GM19043 (cell line): ENCODE measurements around the gene TMEM178B.
"Not testable (repeated sequence)": the region's sequence is repeated elsewhere in the genome, so short reads cannot be mapped to it uniquely, and the experiment has no call there.

ENCODE experiments used
- ATAC-seq: cut with Tn5 transposase; IDR thresholded peaks from one replicate; pipeline ENCODE4 v1.9.1; 2021; ENCODE audit warnings: low read depth; ENCODE audit not compliant: unreplicated experiment

Gene TMEM178B

DNA sequence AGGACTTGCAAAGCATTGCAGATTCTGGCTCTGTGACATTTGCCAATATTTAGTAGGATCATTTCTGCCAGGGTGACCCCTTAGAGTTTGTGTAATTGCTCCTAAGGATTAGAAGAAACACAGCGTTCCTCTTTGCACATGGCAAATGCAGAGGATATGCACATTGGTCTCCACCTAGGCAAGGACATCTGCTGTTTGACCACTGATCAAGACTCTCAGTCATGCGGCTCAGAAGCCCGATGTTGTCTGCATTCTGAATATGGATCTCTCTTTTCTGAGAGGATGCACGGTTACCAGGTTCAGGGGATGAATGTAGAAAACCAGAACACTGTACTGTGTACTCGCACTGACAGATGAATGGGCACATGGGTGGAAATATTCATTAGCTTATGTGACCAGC, 296.8 kb downstream of the TMEM178B start:
- no peak for ATAC-seq

DNA sequence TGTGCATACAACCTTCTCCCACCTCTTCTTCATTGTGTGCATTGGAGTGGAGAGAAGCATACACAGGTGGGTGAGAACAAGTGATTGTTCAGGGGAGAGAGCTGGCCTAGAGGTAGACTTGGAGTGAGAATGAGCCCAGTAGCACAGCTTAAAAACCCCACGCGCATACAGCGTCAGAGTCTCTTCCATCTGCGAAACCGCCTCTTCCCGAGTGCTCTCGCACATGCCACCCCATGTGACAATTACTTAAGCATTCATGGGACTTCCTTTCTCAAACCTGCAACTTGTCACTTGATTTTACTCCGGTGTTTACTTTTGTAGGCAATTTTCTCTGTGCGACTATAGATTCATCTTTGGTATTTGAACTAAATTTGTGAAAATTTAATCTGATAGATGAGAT, 300.6 kb downstream of the TMEM178B start:
- ATAC-seq: no peak

DNA sequence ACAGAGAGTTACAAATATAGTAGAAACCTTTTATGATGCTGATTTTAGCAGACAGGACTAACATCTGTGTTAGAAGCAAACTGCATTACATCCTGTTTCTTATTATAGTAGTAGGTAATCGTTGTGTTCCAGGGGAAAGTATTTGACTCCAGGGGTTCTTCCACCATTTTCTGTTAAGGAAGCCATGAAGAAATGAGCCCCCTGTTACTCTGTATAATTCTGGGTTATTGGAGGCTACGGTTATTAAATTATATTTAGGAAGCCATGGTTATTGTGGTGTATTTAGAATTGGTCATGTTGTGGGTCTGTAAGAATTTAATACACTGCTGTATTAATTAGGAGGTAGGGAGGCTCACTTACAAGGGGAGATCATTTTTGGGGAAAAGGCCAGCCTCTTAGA, 301.6 kb downstream of the TMEM178B start:
- ATAC-seq: no peak

DNA sequence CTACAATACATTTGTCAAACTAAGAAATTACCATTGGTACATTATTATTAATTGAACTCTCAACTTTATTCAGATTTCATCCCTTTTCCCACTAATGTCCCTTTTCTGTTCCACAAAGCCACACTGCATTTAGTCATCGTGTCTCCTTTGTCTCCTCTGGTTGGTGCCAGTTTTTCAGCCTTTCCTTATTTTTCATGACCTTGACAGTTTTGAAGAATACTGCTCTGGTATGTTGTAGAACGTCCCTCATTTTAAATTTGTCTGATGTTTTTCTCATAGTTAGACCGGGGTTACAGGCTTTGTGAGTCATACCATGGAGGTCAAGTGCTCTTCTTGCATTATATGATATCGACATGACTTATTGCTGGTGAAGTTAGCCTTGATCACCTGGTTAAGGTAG, 304.0 kb downstream of the TMEM178B start:
- no peak for ATAC-seq

DNA sequence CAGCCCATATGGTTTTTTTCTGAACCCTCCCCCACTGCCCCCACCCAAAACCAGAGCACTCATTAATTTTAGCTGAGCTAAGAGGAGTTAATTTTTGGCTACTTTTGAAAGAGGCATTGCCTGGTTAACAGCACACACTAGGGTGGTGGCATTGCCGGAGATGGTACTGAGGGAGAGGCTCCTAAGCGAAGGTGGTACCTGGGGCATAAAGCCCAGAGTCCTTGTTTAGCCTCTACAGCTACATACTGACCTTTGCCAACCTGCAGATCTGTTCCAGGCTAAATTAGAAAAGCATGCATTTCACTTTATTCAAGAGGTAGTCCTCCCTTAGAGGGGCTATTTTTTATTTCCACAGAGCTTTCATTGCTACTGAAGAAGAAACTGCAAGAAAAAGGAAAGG, 304.5 kb downstream of the TMEM178B start:
- ATAC-seq: no peak

DNA sequence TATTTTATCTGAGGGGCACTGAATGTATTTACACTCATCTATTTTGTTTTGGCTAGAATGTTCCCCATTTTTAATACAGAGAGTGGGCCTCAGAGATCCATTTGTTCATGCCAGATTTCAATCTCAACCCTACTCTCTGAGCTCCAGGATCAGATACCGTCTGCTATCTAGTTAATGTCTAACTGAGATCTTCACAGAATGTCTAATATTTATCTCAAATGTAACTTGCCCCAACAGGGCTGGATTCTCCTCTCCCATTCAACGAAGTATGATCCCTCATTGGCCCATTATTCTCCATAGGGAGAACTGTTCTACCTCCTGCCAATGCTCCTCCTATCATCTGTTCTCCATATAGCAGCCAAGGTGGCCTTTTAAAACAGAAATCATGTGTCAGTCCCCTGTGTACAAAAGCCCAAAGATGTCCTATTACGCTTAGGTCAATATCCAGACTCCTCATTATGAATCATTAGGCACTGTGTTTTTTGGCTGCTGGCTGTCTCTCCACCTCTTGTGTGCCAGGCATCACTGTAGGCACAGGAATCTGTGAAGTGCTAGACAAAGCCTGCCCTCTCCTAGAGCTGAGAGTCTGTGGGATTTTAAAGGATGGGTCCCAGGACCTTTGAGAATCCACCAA, 308.0 kb downstream of the TMEM178B start:
- ATAC-seq: no peak

DNA sequence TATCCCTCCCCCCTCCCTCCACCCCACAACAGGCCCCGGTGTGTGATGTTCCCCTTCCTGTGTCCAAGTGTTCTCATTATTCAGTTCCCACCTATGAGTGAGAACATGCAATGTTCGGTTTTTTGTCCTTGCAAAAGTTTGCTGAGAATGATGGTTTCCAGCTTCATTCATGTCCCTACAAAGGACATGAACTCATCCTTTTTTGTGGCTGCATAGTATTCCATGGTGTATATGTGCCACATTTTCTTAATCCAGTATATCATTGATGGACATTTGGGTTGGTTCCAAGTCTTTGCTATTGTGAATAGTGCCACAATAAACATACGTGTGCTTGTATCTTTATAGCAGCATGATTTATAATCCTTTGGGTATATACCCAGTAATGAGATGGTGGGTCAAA, 309.5 kb downstream of the TMEM178B start:
- not testable (repeated sequence) for ATAC-seq

DNA sequence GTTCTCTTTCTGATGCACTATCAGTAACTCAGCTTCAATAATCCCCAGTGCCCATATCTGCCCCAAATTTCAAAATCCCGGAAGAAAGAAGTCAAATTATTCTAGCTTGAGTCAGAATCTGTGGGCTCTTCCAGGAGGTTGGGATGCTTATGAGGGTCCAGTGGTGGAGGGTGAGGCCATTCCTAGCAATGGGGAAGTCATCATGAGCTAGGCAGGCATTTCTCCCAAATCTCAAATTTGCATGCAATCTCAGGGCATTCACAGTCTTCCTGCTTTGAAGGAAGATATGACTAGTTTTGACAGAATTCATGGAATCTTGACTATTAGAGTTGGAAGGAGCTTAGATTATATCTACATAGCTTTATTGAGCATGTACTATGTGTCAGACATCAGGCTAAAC, 313.0 kb downstream of the TMEM178B start:
- no peak for ATAC-seq

DNA sequence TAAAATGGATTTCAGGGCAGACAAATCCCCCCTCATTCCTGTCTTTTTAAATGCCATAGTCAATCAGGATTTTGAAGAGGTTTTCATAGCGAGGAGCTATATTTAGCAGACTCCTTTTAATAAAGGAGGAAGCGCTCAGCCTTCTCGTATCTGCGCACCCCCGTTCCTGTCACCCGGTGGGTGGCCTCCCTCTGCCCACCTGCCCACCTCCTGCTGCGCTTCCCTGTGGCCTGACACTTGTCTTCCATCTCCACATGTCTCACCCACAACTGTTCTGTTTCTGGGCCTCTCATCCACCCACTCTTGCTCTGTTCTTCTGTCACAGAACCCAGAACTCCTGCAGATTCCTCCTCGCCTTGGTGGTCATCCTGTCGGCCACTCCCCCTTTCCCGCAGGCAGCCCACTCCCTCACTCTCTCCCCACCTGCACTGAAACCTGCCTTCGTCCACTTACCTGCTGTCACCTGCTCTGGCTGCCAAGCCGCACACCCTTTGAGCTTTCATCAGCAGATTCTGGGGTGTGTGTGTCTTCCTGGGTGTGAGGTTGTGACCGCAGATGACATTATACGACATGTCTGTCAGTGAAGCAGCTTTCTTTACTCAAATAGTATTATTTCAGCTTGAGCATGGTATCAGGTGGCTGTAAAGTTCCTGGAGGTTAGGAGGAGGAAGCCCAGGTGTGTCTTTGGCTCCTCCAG, 313.8 kb downstream of the TMEM178B start:
- ATAC-seq: no peak

DNA sequence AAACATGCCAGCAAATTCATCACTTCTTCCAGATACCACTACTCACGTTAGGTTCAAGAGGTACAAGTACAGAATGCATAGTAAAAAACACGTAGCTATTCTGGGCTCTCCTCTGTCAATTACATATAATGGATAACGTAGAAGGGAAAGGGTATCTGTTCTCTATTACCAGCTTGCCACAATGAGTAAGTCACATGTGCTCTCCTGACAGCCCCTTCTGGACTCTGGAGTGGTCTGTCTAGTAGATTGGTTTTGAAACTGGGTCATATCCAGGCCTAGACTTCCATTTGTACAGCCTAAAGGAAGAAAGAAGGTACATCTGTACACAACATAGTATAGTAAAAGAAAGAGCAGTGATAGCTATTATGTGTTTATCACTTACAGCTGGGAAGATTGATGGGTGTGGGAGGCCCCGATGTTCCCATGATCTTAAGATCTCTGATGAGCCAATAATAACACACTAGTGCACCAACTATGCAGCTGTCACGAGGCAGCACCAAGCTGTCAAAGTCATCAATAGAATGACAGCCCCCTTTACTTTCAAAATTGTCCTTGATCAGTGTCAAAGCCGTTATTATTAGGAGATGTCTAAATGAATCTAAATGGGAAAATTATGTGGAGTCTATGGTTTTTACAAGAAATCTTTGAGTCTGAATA, 315.4 kb downstream of the TMEM178B start:
- ATAC-seq: no peak

DNA sequence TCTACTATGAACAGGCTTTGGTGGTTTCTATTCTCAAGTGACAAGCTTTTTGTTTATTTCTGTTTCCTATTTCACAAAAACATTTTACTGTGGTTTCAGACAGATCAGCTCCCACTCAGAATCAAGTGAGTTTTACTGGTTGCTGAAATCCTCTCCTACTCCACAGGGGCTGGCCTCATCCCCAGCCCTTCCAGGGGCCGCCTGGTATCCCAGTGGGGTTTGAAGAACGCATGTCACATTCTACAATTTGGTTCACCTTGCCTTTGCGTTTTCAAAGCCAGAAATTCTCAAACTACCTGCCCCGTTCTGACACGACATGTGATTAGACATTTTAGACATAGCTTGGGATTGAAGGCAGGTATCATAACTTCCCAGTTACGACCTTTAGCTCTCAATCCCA, 316.5 kb downstream of the TMEM178B start:
- no peak for ATAC-seq

DNA sequence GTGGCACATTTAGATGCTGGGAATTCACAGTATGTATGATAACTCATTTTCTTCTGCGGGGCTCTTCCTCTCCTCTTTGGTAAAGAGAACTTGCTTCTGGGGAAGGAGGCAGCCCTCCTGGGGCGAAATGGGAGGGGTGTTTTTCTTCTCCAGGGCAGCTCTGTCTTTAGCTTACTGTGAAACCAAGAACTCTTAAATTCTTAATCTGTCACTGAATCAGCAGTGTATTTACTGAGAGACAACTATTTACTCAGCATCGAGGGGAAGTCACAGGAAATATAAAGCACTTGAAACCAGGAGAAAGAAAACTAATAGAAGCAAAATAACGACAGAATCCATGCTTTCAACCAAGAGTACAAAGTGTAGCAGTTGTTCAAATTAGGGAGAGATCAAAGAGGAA, 319.2 kb downstream of the TMEM178B start:
- ATAC-seq: no peak

DNA sequence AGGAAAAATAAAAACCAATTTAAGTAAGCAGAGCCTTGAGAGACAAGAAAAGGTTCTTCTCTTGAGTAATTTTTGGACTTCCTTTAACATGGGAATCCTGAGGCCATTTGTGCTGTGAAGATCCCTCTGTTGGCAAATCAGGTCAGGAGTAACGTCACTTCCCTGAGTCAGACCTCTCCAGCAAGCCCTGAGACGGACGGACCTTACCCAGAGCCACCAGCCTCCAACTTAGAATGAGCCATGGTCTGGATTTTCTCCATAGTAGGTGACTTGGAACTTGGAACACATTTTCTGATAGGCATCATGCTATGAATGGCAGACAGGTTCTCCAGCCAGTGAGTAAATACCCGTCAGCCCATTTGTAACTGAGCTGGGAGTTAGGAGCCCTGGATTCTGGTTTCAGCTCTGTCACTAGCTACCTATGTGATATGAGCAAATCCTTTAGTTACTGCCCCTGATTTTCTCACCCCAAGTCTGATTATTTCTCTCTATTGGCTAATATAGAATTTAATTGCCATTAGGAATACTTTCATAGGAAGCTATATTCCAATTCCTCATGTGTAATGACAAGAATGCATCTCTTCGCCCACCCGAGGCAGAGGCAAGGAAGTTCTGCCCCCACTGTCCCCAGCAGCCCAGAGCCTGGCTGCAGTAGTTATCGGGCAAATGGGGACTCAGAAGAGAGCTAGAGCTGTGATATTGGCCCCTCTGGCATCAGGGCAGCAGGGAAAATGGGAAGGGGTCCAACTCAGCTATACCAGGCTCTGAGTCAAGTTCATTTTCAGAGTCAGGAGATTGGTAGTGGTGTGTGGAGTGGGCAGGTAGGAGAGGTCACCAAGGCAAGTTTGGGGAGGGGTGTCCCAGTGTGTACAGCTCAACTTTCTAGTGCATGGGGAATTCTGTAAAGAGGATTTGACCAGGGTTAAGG, 323.6 kb downstream of the TMEM178B start:
- ATAC-seq: no peak

DNA sequence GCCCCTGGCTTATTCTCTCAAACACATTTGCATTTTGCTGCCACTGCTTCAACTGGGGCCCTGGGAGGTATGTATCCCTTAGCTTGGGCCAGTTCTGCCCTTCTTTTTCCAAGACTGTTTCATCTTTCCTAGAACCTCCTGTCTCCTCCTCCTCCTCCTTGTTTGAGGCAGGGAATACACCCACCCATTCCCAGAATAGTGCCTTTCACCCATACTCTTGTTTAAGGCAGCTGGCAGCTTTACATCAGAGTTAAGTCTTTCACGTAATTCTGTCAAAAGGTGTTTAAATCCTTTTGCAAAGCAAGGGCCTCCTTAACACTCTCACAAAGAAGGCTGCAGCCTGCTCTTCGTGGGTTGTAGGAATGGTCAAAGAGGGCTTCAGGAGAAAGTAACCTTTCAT, 326.5 kb downstream of the TMEM178B start:
- no peak for ATAC-seq

DNA sequence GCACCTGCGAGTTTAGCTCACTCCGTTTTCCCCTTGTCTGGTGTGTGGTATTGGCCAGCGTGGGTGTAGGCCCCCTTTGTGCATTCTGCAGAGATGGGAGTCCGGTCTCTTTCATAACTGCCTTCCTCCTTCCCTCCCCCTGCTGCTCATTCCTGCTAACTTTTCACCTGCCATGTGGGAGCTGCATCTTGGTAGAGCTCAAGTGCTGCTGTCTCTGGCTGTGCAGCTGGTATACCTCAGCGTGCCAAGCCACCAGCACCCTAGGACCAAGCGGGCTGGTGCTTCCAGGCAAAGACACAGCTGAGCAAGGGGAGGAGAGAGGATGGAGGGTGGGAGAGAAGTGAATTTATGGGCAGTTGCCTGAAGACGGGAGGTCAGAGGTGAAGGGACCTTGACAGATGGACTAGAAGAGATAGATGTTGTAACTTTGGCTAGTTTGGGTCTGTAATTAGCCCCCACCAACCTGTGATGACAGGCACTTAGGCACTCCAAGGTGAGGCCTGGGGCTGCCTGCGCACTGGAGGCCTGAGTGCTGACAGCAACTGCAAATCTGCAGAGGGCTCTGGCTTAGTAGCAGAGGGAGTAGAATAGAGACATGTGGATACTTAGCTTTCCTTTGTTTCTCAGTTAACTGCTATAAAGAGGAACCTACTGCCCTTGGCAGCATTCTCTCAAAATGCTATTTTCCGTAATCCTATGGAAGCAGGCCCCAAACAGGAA, 328.6 kb downstream of the TMEM178B start:
- ATAC-seq: no peak

DNA sequence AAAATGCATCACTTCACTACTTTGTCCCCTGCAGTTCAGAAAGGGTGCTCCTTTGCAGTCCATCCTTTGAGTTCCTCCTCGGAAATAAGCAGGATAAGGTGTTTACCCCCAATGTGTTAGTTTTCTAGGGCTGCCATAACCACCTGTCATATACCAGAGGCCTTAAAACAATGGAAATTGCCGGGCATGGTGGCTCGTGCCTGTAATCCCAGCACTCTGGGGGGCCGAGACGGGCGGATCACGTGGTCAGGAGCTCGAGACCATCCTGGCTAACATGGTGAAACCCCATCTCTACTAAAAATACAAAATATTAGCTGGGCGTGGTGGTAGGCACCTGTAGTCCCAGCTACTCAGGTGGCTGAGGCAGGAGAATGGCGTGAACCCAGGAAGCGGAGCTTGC, 330.0 kb downstream of the TMEM178B start:
- ATAC-seq: not testable (repeated sequence)

DNA sequence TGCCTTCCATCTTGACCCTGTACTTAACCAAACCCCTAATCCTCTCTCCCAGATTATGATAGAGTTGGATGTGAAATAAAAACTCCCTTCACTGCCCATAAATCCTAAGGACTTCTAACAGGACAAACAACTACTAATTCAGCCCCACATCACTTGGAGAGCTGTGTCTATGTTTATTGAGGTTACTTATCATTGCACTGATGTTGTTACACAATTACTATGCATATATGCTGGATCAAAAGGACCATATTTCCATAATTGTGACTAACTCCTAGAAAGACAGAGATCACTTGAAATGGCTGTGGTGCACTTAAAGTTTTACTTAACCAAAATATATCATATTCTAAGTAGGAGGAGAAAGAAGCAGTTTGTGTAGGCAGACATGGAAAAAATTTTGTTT, 332.5 kb downstream of the TMEM178B start:
- no peak for ATAC-seq

DNA sequence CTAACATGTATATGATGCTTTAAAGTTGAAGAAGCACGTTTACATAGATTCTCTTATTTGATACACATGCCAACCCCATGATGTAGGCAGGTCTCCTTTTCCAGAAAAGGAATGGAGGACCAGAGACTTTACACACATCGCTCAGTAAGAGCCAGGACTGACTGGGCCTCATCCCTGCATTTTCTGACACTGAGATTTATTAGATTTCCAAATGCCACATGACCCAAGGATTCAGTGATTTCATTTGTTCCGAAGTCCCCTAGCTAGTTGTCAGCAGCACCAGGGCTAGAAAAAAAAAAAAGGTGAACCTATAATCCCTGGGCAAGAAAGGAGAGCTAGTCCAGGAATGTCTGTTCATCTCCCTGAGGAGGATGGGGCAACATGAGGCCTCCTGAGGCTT, 334.0 kb downstream of the TMEM178B start:
- no peak for ATAC-seq

DNA sequence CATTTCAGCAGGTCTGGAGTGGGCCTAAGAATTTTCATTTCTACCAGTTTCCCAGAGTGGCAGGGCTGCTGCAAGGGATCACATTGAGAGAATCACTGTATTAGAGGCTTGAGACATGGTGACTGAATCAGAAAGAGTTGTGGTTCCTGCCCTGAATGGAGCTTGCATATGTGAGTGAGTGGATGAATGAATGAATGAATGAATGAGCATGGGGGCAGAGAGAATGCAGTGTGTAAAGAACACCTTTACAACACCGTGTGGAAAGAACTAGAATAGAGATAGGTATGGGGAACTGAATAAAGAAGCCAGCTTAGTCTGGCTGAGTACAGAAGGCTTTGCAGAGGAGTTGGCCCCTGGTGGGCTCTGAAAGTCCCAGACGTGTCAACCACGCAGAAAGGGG, 334.6 kb downstream of the TMEM178B start:
- no peak for ATAC-seq

DNA sequence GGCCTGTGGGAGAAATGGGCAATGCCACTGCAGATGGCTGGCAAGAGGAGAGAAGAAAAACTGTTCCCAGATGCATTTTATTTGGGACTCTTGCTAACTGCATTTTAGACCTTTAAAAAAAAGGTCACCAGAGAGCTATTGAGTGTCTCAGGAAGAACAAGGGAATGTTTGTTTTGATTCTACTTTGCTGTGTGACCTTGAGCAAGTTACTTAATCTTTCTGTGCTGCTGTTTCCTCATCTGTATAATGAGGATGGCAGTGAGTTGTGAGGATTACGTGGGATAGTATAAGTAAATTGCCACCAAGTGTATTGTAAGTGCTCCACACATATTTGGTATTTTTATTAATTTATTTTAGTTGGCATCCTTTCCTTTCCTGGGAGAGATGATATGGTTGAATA, 335.4 kb downstream of the TMEM178B start:
- no peak for ATAC-seq
